IPS DF 4.7 (cell line): ENCODE data around the gene ANGPTL8.

Experiments
- DNase-seq: peaks from one replicate; pipeline ENCODE4 v3.0.0-alpha.2; 2013; ENCODE audit warnings: low spot score; ENCODE audit errors: extremely low read depth

The ANGPTL8 gene

DNA sequence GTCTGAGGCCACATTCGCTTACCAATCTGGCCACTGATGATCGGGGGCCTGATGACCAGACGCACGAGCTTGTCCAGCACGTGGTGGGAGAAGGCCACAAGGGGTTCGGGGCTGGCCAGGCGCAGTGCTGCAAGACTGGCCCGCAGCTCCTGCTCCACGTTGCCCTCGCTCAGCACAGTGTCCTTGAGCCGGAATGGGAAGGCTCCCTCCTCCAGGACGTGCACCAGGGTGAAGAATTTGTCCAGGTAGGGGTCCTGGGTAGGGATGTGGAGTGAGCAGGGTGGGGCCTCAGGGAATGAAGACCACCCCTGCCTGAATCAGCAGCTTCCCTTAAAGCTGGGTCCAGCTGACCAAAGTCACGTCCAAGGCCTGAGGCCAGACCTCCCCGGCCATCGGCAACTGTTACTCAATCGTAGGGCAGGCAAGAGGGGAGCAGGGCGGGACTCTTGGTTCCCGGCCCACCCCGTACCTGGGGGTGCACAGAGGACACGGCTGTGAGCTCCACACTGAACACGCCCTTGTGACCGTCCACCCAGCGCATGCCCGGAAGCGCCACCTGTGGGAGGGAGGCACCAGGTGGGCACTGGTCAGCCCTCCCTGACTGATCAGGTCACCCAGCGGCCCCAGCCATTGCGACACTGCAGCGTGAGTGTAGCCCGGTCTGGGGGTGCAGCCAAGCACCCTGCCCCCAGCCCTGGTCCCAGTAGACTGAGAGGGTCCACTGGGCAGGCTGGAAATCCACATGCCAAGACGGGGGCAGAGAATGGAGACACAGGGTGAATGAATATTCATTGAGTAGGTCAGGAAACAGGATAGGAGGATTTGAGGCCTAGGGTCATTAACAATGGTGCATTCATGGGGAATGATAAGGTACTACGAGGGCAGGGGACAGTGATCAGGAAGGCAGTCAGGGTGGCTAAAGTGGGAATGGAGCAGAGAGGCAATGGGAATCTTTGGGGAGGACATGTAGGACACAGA lies 2.8 kb upstream of the ANGPTL8 start:
- DNase-seq, result no peak

DNA sequence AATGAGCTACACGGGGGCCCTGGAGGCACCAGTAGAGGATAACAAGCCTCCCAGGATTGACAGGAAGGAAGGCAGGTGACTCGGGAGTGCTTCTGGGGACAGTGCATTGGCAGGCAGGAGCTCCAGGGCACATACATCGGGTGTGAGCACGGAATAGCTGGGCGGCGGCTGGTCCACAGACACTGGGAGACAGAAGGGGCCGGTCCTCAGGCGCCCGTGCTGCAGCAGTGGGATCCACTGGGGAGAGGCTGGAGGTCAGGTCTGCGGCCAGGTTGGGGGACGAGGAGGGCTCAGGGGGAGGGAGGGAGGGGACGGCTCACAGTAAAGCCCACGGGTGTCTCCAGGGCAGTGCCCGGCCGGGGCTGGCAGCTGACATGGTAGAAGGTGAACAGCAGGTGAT lies 2.1 kb upstream of the ANGPTL8 start:
- DNase-seq, result no peak

DNA sequence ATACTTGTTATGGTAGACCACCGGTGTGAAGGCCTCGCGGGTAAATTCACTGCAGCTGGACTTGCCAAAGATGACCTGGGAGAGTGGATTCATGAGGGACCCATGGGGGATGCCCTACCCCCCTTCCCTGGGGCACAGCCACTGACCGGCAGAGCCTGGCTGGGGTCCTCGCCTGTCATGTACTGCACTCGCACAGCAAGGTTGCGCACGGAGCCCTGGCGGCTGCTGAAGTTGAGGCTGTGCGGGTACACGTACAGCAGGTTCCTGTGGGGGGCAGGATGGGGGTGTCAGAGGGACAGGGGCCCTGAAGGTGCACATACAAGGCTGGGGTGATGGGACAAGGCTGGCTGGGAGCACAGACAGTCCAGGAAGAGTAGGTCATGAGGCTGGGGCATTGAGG lies 1.4 kb upstream of the ANGPTL8 start:
- DNase-seq, result no peak

DNA sequence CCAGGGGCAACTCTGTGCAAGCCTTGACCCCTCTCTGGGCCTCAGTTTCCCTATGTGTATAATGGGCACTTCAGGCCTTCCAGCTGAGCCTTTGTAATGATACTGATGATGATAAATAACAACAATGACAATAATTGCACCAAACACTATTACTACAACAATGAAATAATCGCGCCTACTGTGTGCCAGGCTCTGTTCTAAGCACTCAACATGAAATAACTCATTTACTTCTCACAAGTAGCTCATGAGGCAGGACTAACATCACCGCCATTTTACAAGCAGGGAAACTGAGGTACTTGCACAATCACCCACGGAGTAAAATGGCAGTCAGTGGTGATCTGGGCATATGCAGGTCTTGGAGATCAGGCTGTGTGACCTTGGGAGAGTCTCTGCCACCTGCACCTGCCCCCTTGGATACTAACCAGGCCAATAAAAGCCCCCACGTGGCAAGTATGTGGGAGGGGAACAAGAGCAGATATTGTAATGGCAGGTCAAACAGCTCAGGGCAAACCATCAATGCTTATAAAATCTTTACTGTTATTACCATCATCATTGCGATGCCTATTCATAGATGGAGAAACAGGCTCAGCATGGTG lies 540 bp upstream of the ANGPTL8 start:
- DNase-seq, result no peak

DNA sequence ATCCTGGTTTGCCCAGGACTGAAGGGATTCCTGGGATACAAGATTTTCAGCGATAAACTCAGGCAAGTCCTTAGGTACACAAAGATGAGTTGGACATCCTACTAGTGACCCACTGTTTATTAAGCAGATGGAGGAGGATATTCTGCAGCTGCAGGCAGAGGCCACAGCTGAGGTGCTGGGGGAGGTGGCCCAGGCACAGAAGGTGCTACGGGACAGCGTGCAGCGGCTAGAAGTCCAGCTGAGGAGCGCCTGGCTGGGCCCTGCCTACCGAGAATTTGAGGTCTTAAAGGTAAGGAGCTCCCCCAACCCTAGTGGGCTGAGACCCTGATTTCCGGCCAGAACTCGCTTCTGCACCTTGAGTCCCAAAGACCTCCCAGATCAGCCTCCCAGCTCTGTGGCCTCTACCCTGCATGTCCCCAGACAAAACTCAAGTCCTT lies 607 bp downstream of the ANGPTL8 start:
- DNase-seq, result no peak

DNA sequence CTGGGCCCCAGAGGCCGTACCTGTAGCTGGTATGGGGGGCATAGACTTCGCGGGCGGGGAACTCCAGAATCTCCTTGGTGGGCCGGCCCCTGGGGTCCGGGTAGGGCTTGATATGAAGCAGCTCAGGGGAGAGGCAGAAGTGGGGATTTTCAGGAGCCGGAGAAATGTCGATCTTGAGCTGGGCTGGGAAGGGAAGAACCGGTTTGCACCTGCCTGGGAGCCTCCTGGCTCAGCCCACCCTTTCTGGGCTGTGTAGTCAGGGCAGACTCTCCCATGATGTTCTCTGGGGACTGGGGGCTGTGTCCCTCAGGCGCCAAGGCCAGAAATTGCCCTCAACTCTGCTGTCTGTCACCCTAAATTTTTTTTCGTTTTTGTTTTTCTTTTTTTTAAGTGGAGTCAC lies 2.6 kb downstream of the ANGPTL8 start:
- no peak for DNase-seq

DNA sequence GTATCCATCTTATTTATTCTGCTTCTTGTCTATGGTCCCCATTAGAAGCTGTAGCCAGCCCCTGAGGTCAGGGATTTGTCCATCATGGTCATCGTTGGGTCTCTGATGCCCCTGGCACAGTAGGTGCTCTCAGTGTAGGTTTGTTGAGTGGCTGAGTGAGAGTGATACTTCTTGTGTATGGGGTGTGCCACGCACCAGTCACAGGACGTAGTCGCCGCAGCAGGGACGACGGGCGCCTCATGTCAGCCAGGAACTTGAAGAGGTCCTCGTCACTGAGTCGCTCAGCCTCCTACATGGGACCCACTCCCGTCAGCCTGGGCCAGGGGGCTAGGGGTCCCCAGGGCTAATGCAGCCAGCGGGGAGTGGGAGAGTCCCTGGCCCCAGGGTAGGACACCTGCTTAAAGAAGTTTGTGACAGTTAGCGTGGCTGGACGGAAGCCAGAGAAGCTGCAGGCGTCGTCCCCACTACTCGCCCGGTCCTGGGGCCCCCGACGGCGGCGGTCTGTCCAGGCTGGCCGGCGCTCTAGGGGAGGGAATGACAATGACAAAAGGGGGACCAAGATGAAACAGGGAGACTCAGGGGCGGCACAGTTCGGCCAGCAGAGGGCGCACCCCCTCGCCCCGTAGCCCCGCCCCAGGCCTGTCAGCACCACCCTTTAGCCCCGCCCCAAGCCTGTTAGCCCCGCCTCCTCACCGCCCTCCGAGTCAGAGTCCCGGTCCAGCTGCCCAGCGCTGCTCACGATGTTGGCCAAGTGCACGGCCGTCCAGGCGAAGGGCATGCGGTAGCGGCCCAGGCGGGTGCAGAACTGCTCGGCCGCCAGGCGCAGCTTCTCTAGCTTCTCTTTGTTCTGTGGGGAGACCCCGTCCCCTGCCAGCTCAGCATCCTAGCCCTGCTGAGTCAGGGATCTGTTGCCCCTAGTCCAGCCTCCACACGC lies 3.7 kb downstream of the ANGPTL8 start:
- DNase-seq, result no peak

DNA sequence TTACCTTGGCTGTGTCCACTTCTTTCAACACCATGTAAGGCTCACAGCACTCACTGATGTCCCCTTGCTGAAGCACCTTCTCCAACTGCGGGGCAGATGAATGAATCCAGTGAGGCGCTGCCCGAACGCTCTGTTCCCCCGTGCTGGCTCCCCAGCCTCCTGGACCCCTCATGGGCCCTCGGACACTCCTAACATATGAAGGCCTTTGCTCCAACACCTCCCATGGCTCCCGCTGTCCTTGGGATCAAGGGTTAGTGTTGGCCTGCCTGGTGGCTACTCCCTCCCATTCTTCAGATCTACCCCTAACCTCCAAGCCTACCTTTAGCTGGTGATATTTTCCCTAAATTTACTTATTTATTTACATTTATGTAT lies 4.4 kb downstream of the ANGPTL8 start:
- no peak for DNase-seq

DNA sequence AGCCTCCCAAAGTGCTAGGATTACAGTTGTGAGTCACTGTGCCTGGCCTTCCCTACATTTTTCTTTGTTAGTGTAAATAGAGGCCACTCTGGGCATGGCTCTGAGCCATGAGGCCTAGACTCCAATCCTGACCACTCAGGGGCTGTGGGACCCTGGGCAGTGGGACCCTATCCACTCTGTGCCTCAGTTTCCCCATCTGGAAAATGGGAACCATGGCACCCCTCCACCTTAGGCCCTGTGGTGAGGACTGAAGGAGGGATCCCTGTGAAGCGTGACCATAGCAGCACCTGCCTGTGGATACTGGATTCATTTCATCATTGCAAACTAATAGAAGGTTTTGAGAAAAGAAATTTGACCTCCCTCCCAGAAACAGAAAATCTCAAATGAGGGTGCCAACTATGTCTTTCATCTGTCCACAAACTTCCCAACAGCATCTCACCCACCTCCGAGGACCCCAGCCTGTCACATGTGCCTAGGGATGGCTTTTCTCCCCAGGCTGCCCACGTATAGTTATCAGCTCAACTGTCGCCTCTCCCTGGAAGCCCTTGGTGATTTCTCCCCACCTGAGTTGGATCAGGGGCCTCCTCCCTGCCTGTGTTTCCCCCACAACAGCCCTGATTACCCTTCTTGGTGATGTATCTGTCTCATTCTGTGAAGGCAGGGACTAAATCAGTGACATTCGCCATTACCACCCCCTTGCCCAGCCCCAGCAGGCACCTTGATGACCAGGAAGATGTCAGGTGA lies 5.6 kb downstream of the ANGPTL8 start:
- no peak for DNase-seq

DNA sequence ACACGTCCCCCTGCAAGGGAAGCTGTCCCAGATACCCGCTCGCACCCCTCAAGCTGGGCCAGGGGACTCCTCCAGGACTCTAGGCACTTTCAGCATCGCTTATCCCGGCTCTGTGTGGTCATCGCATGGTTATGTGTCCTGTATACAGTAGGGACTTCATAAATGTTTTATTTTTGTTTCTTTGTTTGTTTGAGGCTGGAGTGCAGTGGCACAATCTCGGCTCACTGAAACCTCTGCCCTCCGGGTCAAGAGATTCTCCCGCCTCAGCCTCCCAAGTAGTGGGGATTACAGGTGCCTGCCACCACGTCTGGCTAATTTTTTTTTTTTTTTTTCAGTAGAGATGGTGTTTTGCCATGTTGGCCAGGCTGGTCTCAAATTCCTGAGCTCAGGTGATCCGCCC lies 7.5 kb downstream of the ANGPTL8 start:
- DNase-seq, result no peak

DNA sequence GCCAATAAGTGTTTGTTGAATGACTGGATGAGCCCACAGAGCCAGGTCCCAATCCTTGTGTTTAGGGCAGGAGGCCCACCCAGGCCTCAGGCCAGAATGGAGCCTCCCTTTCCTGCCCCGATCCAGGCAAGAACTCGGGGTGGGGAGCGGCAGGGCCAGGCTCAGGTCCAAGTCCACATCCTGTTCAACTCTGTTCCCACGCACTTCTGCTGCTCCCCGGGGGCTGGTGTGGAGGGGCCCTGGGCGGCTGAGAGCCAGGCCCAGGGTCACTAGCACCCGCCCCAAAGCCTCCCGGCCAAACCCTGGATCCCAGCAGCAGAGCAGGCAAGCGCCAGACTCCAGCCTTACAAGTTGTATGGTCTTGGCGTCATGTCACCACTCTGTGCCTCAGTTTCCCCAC lies 8.0 kb downstream of the ANGPTL8 start:
- DNase-seq, result no peak

DNA sequence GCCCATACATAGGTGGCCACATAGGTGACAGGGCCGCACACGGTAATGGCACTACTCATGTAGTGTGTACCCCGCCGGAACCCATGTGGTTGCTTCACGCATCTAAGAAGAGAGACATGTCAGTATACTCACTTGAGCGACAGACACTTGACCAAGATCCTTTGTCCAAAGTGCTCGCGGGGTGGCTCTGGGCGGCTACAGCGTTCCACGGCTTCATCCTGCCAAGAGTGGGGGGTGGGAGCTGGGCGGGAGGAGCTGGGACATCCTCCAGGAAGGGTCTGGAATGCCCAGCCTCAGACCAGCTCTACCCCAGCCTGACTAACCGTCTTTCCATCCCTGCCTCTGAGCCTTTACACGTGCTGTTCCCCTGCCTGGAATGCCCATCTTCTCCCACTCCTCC lies 8.5 kb downstream of the ANGPTL8 start:
- DNase-seq, result no peak

DNA sequence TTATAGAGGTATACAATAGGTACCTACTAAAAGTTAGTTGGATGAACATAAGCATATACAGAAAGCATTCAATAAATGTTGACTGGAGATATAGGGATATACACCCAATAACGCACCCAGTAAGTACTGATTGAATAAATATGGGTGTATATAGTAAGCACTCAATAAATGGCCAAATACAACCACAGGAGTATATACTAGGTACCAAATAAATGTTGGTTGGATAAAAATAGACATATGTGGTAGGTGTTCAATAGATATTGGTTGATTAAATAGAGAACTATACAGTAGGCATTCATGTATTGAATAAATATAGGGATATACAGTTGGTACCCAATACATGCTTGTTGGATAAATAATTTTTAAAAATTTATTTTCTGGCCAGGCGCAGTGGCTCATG lies 9.4 kb downstream of the ANGPTL8 start:
- DNase-seq, result no peak

DNA sequence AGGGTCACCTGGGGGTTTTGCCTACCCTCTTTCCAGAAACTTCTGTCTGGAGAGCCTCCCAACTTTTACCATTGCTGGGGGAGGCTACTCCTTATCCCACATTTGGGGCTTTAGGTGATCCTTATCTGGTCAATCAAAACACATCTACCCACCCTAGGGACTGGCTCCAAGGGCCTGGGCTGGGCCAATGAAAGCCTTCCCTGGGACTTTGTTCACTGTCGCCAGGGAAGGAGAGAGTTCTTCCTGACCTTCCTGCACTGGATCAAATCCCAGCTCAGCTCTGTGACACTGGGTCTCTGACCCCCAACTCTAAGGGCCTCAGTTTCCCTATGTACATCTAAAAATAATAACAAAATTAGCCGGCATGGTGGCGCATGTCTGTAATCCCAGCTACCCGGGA lies 11.8 kb downstream of the ANGPTL8 start:
- DNase-seq, result no peak

DNA sequence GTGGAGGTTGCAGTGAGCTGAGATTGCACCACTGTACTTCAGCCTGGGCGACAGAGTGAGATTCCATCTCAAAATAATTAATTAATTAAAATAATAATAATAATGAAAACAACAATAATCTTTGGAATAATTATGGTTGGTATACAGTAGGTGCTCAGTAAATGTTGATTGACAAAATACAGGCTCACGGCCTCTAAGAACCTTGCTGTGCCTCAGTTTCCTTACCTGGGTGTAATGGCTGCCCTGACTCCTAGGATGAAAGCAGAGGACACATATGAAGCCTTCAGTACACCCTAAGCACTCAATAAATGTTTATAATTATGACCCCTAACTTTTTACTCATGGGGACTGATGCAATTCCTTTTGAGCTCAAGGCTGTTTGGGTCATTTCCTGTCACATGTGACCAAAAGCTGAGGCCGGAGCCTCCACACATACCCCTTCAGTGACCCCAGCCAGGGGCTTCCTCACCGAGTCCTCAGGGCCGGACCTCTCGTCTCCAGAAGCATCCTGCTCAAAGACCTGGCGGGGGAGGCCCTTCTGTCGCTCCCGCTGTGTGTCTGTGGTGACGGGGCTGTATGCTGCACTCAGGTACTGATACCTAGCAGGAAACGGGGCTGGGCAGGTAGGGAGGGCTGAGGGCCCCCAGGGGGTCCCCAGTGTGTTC lies 12.4 kb downstream of the ANGPTL8 start:
- no peak for DNase-seq

DNA sequence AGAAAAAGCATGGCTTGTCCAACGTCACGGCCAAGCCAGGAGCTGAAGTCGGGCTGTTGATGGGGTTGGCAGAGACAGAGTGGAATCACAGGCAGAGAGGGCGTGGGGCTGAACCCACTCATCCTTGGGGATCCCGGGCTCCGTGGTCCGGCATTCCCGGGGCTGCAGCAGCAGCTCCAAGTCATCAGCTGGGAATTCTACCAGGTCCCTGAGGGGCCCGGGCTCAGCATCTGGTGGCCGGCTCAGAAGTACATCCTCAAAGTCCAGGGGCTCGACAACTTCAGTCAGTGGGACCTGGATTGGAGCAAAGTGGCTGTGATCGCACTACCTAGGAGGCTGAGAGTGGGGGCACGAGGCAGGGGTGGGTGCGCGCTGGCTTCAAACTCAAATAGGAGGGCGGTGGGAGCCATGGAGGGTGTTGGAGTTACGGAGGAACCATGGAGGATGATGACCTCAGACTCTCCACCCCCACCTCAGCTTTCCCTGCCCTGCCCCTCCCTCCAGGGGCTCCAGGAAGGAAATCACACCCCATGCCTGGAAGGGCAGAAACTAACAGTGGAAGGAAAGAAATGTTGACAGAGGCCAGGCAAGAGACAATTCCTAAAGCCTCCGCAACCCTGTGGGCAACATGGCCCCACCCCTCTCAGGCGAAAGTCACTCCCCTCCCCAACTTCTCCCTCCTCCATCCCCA lies 13.4 kb downstream of the ANGPTL8 start:
- no peak for DNase-seq

DNA sequence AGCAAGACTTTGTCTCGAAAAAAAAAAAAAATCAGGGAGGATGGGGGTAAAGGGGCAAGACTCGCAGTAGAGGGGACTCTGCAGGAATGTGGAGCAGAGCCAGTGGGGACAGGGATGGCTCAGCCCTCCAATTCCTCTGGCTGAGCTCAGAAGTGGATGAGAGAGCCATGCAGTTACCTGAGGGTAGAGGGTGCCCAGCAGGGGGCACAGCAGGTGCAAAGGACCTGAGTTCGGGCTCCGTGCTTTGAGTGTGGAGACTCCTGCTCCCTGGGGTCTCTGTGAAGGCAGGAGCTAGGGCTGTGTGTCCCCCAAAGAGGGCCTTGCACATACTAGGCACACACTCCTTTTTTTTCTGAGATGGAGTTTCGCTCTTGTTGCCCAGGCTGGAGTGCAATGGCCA lies 15.2 kb downstream of the ANGPTL8 start:
- no peak for DNase-seq

DNA sequence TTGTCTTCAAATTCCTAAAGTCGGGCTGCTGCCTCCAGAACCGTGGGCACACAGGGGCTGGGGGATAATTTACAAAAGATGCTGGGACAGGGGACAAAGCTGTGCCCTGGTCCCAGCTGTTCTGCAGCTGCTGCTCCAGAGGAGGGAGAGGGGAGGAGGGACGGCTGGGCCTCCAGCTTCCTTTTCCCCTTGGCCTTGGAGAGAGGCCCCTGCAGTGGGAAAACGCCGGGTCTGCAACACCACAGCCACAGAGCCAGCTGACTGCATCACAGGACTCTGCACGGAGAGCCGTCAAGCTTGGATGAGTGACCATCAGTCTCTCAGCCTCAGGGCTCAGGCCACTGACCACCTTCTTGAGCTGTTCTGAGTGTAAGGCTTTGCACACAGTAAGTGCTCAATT lies 16.8 kb downstream of the ANGPTL8 start:
- no peak for DNase-seq

DNA sequence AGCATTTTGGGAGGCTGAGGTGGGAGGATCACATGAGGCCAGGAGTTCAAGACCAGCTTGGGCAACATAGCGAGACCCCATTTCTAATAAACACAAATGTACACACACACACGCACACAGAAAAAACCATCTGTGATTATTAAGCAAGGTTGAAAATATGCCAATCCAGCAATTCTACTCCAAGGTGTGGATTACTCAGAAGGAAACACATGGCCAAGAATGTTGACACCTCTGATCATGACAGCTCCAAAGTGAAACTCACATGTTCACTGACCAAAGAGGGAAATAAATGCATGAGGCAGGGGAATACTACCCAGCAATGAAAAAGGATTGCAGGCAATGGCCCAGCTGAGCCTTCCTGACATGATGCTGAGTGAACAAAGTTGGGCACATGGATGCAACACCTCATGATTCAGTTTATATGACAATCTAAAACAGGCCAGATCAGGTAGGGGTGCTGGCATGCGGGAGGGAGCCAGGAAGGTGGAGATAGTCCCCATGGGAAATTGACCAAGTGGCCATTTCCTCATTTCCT lies 18.5 kb downstream of the ANGPTL8 start:
- DNase-seq, result no peak

DNA sequence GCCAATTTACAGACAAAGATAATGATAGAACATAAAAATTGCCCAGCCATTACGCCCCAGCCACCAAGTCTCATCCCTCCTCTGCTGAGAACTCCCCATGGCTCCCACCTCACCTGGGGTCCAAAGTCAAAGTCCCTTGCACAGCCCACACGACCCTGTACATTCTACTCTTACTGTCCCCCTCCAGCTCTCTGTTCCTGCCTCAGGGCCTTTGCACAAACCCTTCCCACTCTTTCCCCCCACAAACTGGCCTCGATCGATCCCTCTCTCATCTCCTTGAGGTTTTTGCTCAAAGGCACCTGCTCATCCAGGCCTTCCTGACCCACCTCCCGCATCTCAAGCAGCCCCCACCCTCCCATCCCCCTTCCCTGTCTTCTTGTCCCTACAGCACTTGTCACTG lies 21.6 kb downstream of the ANGPTL8 start:
- no peak for DNase-seq
